Stomach (tissue), 9 donors: ENCODE measurements around the gene RNF213. TPM values are rescaled to one million over a fixed set of nuclear protein-coding genes. Genes with fewer than 3 reads are reported as not detected.

Source experiments
- DNase-seq, 2 donors: peaks; one replicate each; pipeline versions ENCODE4 v3.0.0 to v3.0.0-alpha.2; 2013 to 2019
- H3K27ac ChIP-seq, 5 donors: fragments of 200-600 bp in 4 of 5; sonication (generic) in 4 of 5; one replicate each; pipeline ENCODE4 v1.5.1; 2013 to 2019; ENCODE audit warnings: mild to moderate bottlenecking in 1 of 5, moderate library complexity in 1 of 5
- H3K27me3 ChIP-seq, 3 donors: fragments of 200-600 bp; sonication (generic); one replicate each; pipeline ENCODE4 v1.5.1; 2017 to 2019; ENCODE audit warnings: mixed run types in 1 of 3
- H3K36me3 ChIP-seq, 4 donors: fragments of 200-600 bp; sonication (generic); 1 replicate in 3 of 4; 2 replicates in 1 of 4; pipeline ENCODE4 v1.5.1; 2016 to 2019
- H3K4me1 ChIP-seq, 4 donors: fragments of 200-600 bp; sonication (generic); one replicate each; pipeline ENCODE4 v1.5.1; 2016 to 2019
- H3K4me3 ChIP-seq, 4 donors: fragments of 200-600 bp; sonication (generic) in 3 of 4; one replicate each; pipeline ENCODE4 v1.5.1; 2016 to 2019; ENCODE audit warnings: mild to moderate bottlenecking in 1 of 4
- H3K9me3 ChIP-seq, 4 donors: fragments of 200-600 bp; sonication (generic); one replicate each; pipeline ENCODE4 v1.5.1; 2016 to 2019
- CTCF ChIP-seq, 7 experiments: fragments of 450-650 bp in 4 of 7; fragments of 200-600 bp in 3 of 7; sonication (generic) in 3 of 7; IDR thresholded peaks; one replicate each; pipeline ENCODE4 v1.5.1; 2016 to 2019; ENCODE audit warnings: antibody characterized with exemption in 7 of 7, control low read depth in 2 of 7, mild to moderate bottlenecking in 1 of 7
- EP300 ChIP-seq: sonication (generic); formaldehyde crosslinking; IDR thresholded peaks from one replicate; pipeline ENCODE4 v1.6.1; 2017; ENCODE audit warnings: antibody characterized with exemption
- POLR2A ChIP-seq, 4 donors: fragments of 450-650 bp; IDR thresholded peaks; one replicate each; pipeline ENCODE4 v1.6.1; 2016; ENCODE audit warnings: antibody characterized with exemption in 4 of 4, control low read depth in 2 of 4, mild to moderate bottlenecking in 1 of 4, moderate library complexity in 1 of 4
- POLR2AphosphoS5 ChIP-seq, 3 donors: sonication (generic); formaldehyde crosslinking; IDR thresholded peaks; one replicate each; pipeline ENCODE4 v1.6.1; 2016; ENCODE audit warnings: antibody characterized with exemption in 3 of 3
- WGBS, 5 donors: extraction: QIAGEN DNeasy Blood & Tissue Kit in 3 of 5; methylation state at CpG; one replicate each; pipeline versions ENCODE4 v1.1.5 to v1.1.7; 2013 to 2018; 5-methylcytosine and 5-hydroxymethylcytosine counted together
- intact Hi-C: fragments of 100-400 bp; cut with DNase I; formaldehyde crosslinking; loops from one replicate; pipeline ENCODE4 v1.15.1; 2023; ENCODE audit warnings: low total_unique reads
- polyA plus RNA-seq, 3 donors: library from polyadenylated mRNA; stranded (reverse); fragments of 200-250 nt; gene quantifications; one replicate each; pipeline ENCODE4 v1.2.3, GENCODE V29; 2013
- total RNA-seq, 5 donors: library from RNA; depleted of rRNA; stranded (reverse); fragments of >200 nt; gene quantifications; one replicate each; pipeline versions ENCODE4 v1.1.0 to v1.2.3, GENCODE V29; 2014 to 2016
- donor health status: healthy with polysubstance abuse.
- donor health status: Bipolar disorder and iron deficiency.
- donor health status: healthy.

RNF213 gene
- total and polyA plus RNA-seq, 8 donors, result 12.3 to 358 (median 138) TPM

DNA sequence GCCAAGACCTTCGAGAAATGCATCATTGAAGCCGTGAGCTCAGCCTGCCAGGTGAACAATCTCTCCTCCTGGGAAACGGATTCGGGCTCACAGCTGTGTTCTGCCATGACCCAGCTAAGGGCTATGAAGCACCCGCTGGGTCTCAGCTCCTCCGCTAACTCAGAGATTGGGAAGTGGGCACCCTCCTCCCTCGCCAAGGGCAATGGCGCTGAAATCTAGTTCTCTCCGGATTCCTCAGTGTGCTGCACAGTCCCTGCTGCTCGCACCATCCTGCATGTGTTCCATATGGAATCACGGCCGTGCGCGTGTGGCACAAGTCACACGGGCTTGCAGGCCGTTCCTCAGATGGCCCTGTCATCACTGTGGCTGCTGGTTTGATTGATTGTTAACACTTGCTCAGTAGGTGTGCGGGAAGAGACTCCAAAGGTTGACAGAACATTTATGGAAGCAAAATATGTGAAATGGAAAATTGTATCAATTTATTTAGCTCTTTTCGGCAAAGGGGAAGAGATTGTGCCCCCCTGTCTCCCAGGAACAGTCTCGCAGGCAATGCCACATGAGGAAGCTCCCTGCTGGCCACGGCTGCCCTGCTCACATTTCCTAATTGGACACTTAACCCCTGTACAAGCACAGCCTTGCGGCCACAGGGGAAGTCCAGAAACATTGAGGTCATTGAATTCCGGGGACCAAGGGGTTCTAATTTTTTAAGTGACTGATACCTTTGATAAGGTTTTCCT is 58.8 kb downstream of the RNF213 start:
- Histone ChIP-seq H3K4me1 (no peaks in the 10 kb centered on the region), H3K27me3 (no peaks in the 10 kb centered on the region), H3K4me3 (no peak overlapping the region), H3K36me3 (peaks cover 47 to 91% (median 86%) of the 10 kb centered on the region in 4 donors), H3K27ac (no peak overlapping the region), H3K9me3 (no peaks in the 10 kb centered on the region)
- intact Hi-C loops, result no loop called here
- TF ChIP-seq POLR2AphosphoS5 (IDR thresholded peaks at IDR 0.05) (no peak), POLR2A (IDR thresholded peaks at IDR 0.05) (no peak), EP300 (no peak), CTCF (IDR thresholded peaks at IDR 0.05) (no peak)
- 87 to 90% (median 88%) methylated on average over 22 of the region's 22 CpGs for WGBS, 5 donors
- DNase-seq, result no peak

DNA sequence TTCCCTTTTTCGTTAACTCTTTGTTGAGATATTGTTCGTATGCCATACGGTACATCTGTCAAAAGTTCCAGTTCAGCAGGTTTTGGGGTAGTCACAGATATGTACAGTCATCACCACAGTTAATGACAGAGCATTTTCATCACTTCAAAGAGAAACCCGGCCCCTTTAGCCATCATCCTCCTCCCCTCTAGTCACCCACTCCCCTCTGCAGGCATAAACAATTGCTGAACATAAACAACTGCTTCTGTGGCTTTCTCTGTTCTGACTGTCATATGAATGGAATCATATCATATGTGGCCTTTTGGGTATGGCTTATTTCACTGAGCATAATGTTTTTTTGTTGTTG is 59.3 kb downstream of the RNF213 start:
- no peak overlapping the region for H3K27ac ChIP-seq
- H3K4me3 ChIP-seq, result no peak overlapping the region
- TF ChIP-seq CTCF (IDR thresholded peaks at IDR 0.05) (no peak), POLR2A (IDR thresholded peaks at IDR 0.05) (no peak), POLR2AphosphoS5 (IDR thresholded peaks at IDR 0.05) (no peak), EP300 (no peak)
- H3K27me3 ChIP-seq, result no peaks in the 10 kb centered on the region
- no peak for DNase-seq
- H3K36me3 ChIP-seq, result peaks cover 47 to 96% (median 91%) of the 10 kb centered on the region in 4 donors
- no peaks in the 10 kb centered on the region for H3K9me3 ChIP-seq
- intact Hi-C loops, result no loop called here
- WGBS, 5 donors, result 80 to 88% (median 86%) methylated on average over 4 of the region's 4 CpGs
- H3K4me1 ChIP-seq, result no peaks in the 10 kb centered on the region

DNA sequence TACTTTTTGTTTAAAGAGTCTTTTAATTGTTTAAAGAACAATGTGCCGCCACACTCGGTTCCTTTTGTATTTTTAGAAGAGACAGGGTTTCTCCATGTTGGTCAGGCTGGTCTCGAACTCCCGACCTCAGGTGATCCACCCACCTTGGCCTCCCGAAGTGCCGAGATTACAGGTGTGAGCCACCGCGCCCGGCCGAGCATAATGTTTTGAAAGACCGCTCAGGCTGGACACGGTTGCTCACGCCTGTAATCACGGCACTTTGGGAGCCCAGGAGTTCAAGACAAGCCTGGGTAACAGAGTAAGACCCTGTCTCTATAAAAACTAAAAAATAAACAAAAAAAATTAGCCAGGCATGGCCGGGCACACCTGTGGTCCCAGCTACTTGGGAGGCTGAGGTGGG is 59.8 kb downstream of the RNF213 start:
- no peak for TF ChIP-seq POLR2AphosphoS5 (IDR thresholded peaks at IDR 0.05)
- no peak for TF ChIP-seq POLR2A (IDR thresholded peaks at IDR 0.05)
- no peak for TF ChIP-seq EP300
- no peak for TF ChIP-seq CTCF (IDR thresholded peaks at IDR 0.05)
- WGBS, 5 donors, result 96 to 99% (median 98%) methylated on average over 15 of the region's 15 CpGs
- H3K9me3 ChIP-seq, result no peaks in the 10 kb centered on the region
- no peak for DNase-seq
- no peak overlapping the region for H3K4me3 ChIP-seq
- no peaks in the 10 kb centered on the region for H3K4me1 ChIP-seq
- no peaks in the 10 kb centered on the region for H3K27me3 ChIP-seq
- no peak overlapping the region for H3K27ac ChIP-seq
- H3K36me3 ChIP-seq, result peaks cover 47 to 100% (median 96%) of the 10 kb centered on the region in 4 donors
- intact Hi-C loops, result no loop called here

DNA sequence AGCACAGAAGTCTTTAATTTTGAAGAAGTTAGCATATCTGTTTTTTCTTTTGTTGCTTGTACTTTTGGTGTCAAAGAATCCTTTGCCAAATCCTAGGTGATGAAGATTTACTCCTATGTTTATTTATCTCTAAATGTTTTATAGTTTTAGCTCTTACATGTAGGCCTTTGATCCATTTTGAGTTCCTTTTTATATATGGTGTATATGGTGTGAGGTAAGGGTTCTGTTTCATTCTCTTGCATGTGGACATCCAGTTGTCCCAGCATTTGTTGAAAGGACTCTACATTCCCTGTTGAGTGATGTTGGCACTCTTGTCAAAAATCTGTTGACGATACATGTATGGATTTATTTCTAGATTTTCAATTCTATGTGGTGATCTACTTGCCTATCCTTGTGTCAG is 62.2 kb downstream of the RNF213 start:
- Histone ChIP-seq H3K9me3 (no peaks in the 10 kb centered on the region), H3K36me3 (peaks cover 31 to 100% (median 99%) of the 10 kb centered on the region in 4 donors), H3K4me1 (no peaks in the 10 kb centered on the region), H3K27ac (no peak overlapping the region), H3K4me3 (no peak overlapping the region), H3K27me3 (no peaks in the 10 kb centered on the region)
- DNase-seq, result no peak
- intact Hi-C loops, result no loop called here
- TF ChIP-seq POLR2A (IDR thresholded peaks at IDR 0.05) (no peak), POLR2AphosphoS5 (IDR thresholded peaks at IDR 0.05) (no peak), EP300 (no peak), CTCF (IDR thresholded peaks at IDR 0.05) (no peak)
- 94 to 100% (median 96%) methylated on average over 1 of the region's 1 CpG for WGBS, 5 donors
